Vagina (tissue), 2 donors: Measurements from ENCODE around the gene TGM5.

Source experiments
- CTCF ChIP-seq, 3 experiments: fragments of 450-650 bp in 2 of 3; fragments of 200-600 bp in 1 of 3; sonication (generic) in 1 of 3; IDR thresholded peaks; one replicate each; pipeline ENCODE4 v1.5.1; 2017 to 2019; ENCODE audit warnings: antibody characterized with exemption in 3 of 3, mild to moderate bottlenecking in 2 of 3, moderate library complexity in 2 of 3
- POLR2A ChIP-seq, 2 donors: fragments of 450-650 bp; IDR thresholded peaks; one replicate each; pipeline ENCODE4 v1.6.1; 2017; ENCODE audit warnings: antibody characterized with exemption in 2 of 2, mild to moderate bottlenecking in 2 of 2, moderate library complexity in 2 of 2
- POLR2AphosphoS5 ChIP-seq, 2 donors: sonication (generic); formaldehyde crosslinking; IDR thresholded peaks; one replicate each; pipeline ENCODE4 v1.9.0; 2017; ENCODE audit warnings: antibody characterized with exemption in 2 of 2, mild to moderate bottlenecking in 2 of 2, low read depth in 1 of 2; ENCODE audit not compliant: insufficient read depth in 1 of 2

- no peak for TF ChIP-seq CTCF (IDR thresholded peaks at IDR 0.05)
- TF ChIP-seq POLR2A (IDR thresholded peaks at IDR 0.05) = no peak
- no peak for TF ChIP-seq POLR2AphosphoS5 (IDR thresholded peaks at IDR 0.05; ENCODE audit: insufficient read depth in 1 of 2, low read depth in 1 of 2)
These were observed 20.5 kb upstream of the TGM5 start for GRCh38 chr15:43287254-43287653.
